H9 (cell line): ENCODE data around the gene ETF1. TPM values are rescaled to one million over a fixed set of nuclear protein-coding genes. Genes with fewer than 3 reads are reported as not detected.
A peak's percentile ranks its signal among the peaks of the same experiment; 100 is the strongest.

Experiments used
- DNase-seq: peaks from one replicate; pipeline ENCODE4 v3.0.0-alpha.2; 2017
- H2AFZ ChIP-seq: one replicate; pipeline ENCODE4 v1.6.1; 2013; ENCODE audit warnings: mild to moderate bottlenecking, low read length, control low read depth, moderate library complexity
- H2AK5ac ChIP-seq: 2 replicates; pipeline ENCODE4 v1.6.1; 2013; ENCODE audit warnings: low read length, control low read depth, mixed read lengths; ENCODE audit not compliant: insufficient read length
- H2BK120ac ChIP-seq: one replicate; pipeline ENCODE4 v1.6.1; 2013; ENCODE audit warnings: low read depth, mild to moderate bottlenecking, low read length, control low read depth, inconsistent platforms; ENCODE audit not compliant: poor library complexity, severe bottlenecking
- H2BK12ac ChIP-seq: 2 replicates; pipeline ENCODE4 v1.6.1; 2013; ENCODE audit warnings: low read length, control low read depth, mixed read lengths, low read depth; ENCODE audit not compliant: insufficient read length
- H2BK15ac ChIP-seq: 2 replicates; pipeline ENCODE4 v1.6.1; 2013; ENCODE audit warnings: low read depth, low read length, control low read depth
- H2BK20ac ChIP-seq: one replicate; pipeline ENCODE4 v1.6.1; 2013; ENCODE audit warnings: low read depth, mild to moderate bottlenecking, low read length, control low read depth, inconsistent platforms; ENCODE audit not compliant: poor library complexity, severe bottlenecking
- H2BK5ac ChIP-seq: 2 replicates; pipeline ENCODE4 v1.6.1; 2013; ENCODE audit warnings: low read length, control low read depth, mixed read lengths; ENCODE audit not compliant: insufficient read length
- H3K14ac ChIP-seq: 2 replicates; pipeline ENCODE4 v1.6.1; 2013; ENCODE audit warnings: low read length, control low read depth; ENCODE audit not compliant: insufficient read depth
- H3K18ac ChIP-seq: 2 replicates; pipeline ENCODE4 v1.6.1; 2013; ENCODE audit warnings: low read depth, mild to moderate bottlenecking, mixed read lengths, low read length, control low read depth; ENCODE audit not compliant: insufficient read length
- H3K23ac ChIP-seq: 2 replicates; pipeline ENCODE4 v1.6.1; 2013; ENCODE audit warnings: low read length, control low read depth, mixed read lengths, low read depth; ENCODE audit not compliant: insufficient read length
- H3K23me2 ChIP-seq: 2 replicates; pipeline ENCODE4 v1.6.1; 2013; ENCODE audit warnings: low read depth, mild to moderate bottlenecking, mixed read lengths, low read length, control low read depth; ENCODE audit not compliant: insufficient read length, poor library complexity, severe bottlenecking
- H3K27ac ChIP-seq: 2 replicates; pipeline ENCODE4 v1.5.1; 2013; ENCODE audit warnings: low read length, control low read depth, mixed read lengths, low read depth; ENCODE audit not compliant: insufficient read length
- H3K27me3 ChIP-seq: 2 replicates; pipeline ENCODE4 v1.6.1; 2013; ENCODE audit warnings: low read length, control low read depth, inconsistent platforms; ENCODE audit not compliant: insufficient read depth
- H3K4ac ChIP-seq: 2 replicates; pipeline ENCODE4 v1.6.1; 2013; ENCODE audit warnings: low read depth, mild to moderate bottlenecking, control low read depth, inconsistent platforms, low read length, moderate library complexity
- H3K4me1 ChIP-seq: 2 replicates; pipeline ENCODE4 v1.6.1; 2013; ENCODE audit warnings: low read length, control low read depth, inconsistent platforms; ENCODE audit not compliant: insufficient read depth
- H3K4me2 ChIP-seq: 2 replicates; pipeline ENCODE4 v1.6.1; 2013; ENCODE audit warnings: low read length, control low read depth, mixed read lengths; ENCODE audit not compliant: insufficient read length, insufficient read depth
- H3K56ac ChIP-seq: 2 replicates; pipeline ENCODE4 v1.6.1; 2013; ENCODE audit warnings: low read depth, mild to moderate bottlenecking, mixed read lengths, low read length, control low read depth; ENCODE audit not compliant: insufficient read length
- H3K79me1 ChIP-seq: 2 replicates; pipeline ENCODE4 v1.6.1; 2013; ENCODE audit warnings: low read depth, mild to moderate bottlenecking, moderate library complexity, low read length, control low read depth, inconsistent platforms; ENCODE audit not compliant: insufficient read depth, poor library complexity, severe bottlenecking
- H3K79me2 ChIP-seq: 2 replicates; pipeline ENCODE4 v1.6.1; 2013; ENCODE audit warnings: low read length, control low read depth, inconsistent platforms; ENCODE audit not compliant: insufficient read depth
- H3K9ac ChIP-seq: 2 replicates; pipeline ENCODE4 v1.6.1; 2013; ENCODE audit warnings: low read length, control low read depth, mixed read lengths; ENCODE audit not compliant: insufficient read length; ENCODE audit errors: extremely low read depth
- H3K9me3 ChIP-seq: one replicate; pipeline ENCODE4 v1.6.1; 2013; ENCODE audit warnings: low read depth, low read length, inconsistent platforms; ENCODE audit not compliant: control insufficient read depth
- H3T11ph ChIP-seq: one replicate; pipeline ENCODE4 v1.6.1; 2013; ENCODE audit warnings: mild to moderate bottlenecking, low read length, control low read depth, inconsistent platforms
- H4K20me1 ChIP-seq: one replicate; pipeline ENCODE4 v1.6.1; 2013; ENCODE audit not compliant: control insufficient read depth, insufficient read length, insufficient read depth
- H4K5ac ChIP-seq: 2 replicates; pipeline ENCODE4 v1.6.1; 2013; ENCODE audit warnings: low read depth, mild to moderate bottlenecking, mixed read lengths, low read length, control low read depth; ENCODE audit not compliant: insufficient read length
- H4K8ac ChIP-seq: replicated peaks from 2 replicates; pipeline ENCODE4 v1.6.1; 2013; ENCODE audit warnings: low read length, control low read depth, mixed read lengths, low read depth; ENCODE audit not compliant: insufficient read length
- H4K91ac ChIP-seq: 2 replicates; pipeline ENCODE4 v1.6.1; 2013; ENCODE audit warnings: low read depth, mild to moderate bottlenecking, moderate library complexity, mixed read lengths, low read length, control low read depth; ENCODE audit not compliant: insufficient read length
- H3K27ac Mint-ChIP-seq, 3 experiments: 2 replicates in 2 of 3; 3 replicates in 1 of 3; pipeline ENCODE4 v1.8.0; 2020 to 2021; ENCODE audit warnings: mixed read lengths in 3 of 3, mild to moderate bottlenecking in 1 of 3, moderate library complexity in 1 of 3
- H3K27me3 Mint-ChIP-seq: 2 replicates; pipeline ENCODE4 v1.8.0; 2021; ENCODE audit warnings: low read depth, mild to moderate bottlenecking, moderate library complexity, mixed read lengths
- H3K36me3 Mint-ChIP-seq, 3 experiments: 2 replicates in 2 of 3; 3 replicates in 1 of 3; pipeline ENCODE4 v1.8.0; 2020 to 2021; ENCODE audit warnings: low read depth in 3 of 3, mixed read lengths in 3 of 3; ENCODE audit not compliant: insufficient read depth in 1 of 3
- H3K4me1 Mint-ChIP-seq, 2 experiments: 2 replicates each; pipeline ENCODE4 v1.8.0; 2020; ENCODE audit warnings: mixed read lengths in 2 of 2
- H3K4me3 Mint-ChIP-seq, 2 experiments: 2 replicates in 1 of 2; 3 replicates in 1 of 2; pipeline ENCODE4 v1.8.0; 2020 to 2021; ENCODE audit warnings: mild to moderate bottlenecking in 2 of 2, mixed read lengths in 2 of 2, moderate library complexity in 1 of 2
- H3K9me3 Mint-ChIP-seq, 2 experiments: 2 replicates in 1 of 2; 3 replicates in 1 of 2; pipeline ENCODE4 v1.8.0; 2020; ENCODE audit warnings: mild to moderate bottlenecking in 2 of 2, mixed read lengths in 2 of 2, moderate library complexity in 1 of 2
- CTCF ChIP-seq: fragments of 200-600 bp; sonication (generic); conservative IDR thresholded peaks from 3 replicates; pipeline ENCODE4 v1.8.0; 2021; ENCODE audit warnings: antibody characterized with exemption, mild to moderate bottlenecking
- WGBS: extraction: QIAGEN DNeasy Blood & Tissue Kit; methylation state at CpG from one replicate; pipeline ENCODE4 v1.1.7; 2013; ENCODE audit warnings: missing lambda C conversion rate, low lambda C conversion rate, mixed read lengths; ENCODE audit not compliant: insufficient read length; ENCODE audit errors: extremely low coverage; 5-methylcytosine and 5-hydroxymethylcytosine counted together
- total RNA-seq: library from RNA; stranded (reverse); gene quantifications from 2 replicates; pipeline ENCODE4 v1.2.1, GENCODE V29; 2021

Gene ETF1
- total RNA-seq, 1 experiment from 2014 or later: 175 TPM

DNA sequence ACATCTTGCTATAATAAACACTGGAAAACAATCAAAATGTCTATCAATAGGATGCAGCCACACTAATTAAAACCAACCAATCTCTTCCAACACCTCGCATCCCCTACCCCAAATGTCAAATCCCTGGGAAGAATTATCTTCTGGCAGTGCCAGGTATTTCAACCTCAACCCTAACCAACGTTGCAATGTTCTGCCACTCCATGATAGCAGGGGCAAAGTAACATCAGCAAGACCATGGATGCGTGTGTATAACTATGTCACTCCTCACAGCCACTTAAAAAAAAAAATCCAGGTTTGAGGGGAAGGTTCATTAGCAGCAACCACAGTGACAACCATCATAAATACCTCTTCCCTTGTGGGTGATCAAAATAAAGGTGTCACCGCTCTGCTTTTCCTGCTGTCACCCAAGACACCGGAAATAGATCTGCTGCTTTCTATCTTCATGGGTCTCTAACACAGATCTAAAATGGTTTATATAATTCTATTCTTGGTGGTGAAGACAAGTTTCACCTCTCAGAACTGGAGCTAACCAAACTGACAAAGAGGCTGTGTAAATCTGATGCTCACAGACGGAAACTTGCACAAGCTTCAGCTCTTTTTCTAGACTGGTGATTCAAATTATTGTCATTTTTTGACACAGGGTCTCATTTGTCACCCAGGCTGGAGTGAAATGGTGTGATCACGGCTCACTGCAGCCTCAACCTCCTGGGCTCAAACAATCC, 22.2 kb upstream of the ETF1 start:
- Histone ChIP-seq H2BK12ac (no peak overlapping the region), H4K20me1 (no peaks in the 10 kb centered on the region), H3K9me3 (no peaks in the 10 kb centered on the region), H4K91ac (no peak overlapping the region), H2BK20ac (no peak overlapping the region), H3K4me2 (no peak overlapping the region), H2BK120ac (no peak overlapping the region), H2AK5ac (no peak overlapping the region), H3K14ac (no peak overlapping the region), H3K4ac (no peak overlapping the region), H2AFZ (no peak overlapping the region), H4K8ac (no peak overlapping the region), H3T11ph (no peak overlapping the region), H3K18ac (no peak overlapping the region), H4K5ac (no peak overlapping the region), H3K4me1 (no peaks in the 10 kb centered on the region), H3K27ac (no peak overlapping the region), H3K23me2 (no peaks in the 10 kb centered on the region), H2BK15ac (no peak overlapping the region), H3K79me2 (peaks cover 9% of the 10 kb centered on the region; the same call in 1 of the 2 replicates), H3K56ac (no peak overlapping the region), H3K27me3 (no peaks in the 10 kb centered on the region), H2BK5ac (no peak overlapping the region), H3K23ac (no peak overlapping the region), H3K79me1 (peaks cover 5% of the 10 kb centered on the region), H3K9ac (no peak overlapping the region)
- H3K36me3 Mint-ChIP-seq: peaks cover 67 to 91% (median 88%) of the 10 kb centered on the region in 3 experiments
- WGBS: 100% methylated on average over 1 of the region's 7 CpGs
- H3K27ac Mint-ChIP-seq: no peak overlapping the region
- no peaks in the 10 kb centered on the region for H3K27me3 Mint-ChIP-seq
- DNase-seq: peak; percentile 5
- H3K9me3 Mint-ChIP-seq: no peaks in the 10 kb centered on the region
- no peak overlapping the region for H3K4me3 Mint-ChIP-seq
- no peaks in the 10 kb centered on the region for H3K4me1 Mint-ChIP-seq
- TF ChIP-seq CTCF: no peak
